Endodermal cell (in vitro differentiated cells): ENCODE results near the gene U2AF1L4. TPM values are rescaled to one million over a fixed set of nuclear protein-coding genes. Genes with fewer than 3 reads are reported as not detected.

Experiments used
- DNase-seq: peaks from one replicate; pipeline ENCODE4 v3.0.0-alpha.2; 2017
- H3K27ac ChIP-seq: 2 replicates; pipeline ENCODE4 v1.5.1; 2013; ENCODE audit warnings: mild to moderate bottlenecking, low read depth, low read length, moderate library complexity
- H3K27me3 ChIP-seq: 2 replicates; pipeline ENCODE4 v1.6.1; 2013; ENCODE audit warnings: mild to moderate bottlenecking, low read length, moderate library complexity; ENCODE audit not compliant: insufficient read depth, control insufficient read depth, poor library complexity, severe bottlenecking
- H3K36me3 ChIP-seq: 2 replicates; pipeline ENCODE4 v1.7.0; 2013; ENCODE audit warnings: mild to moderate bottlenecking, low read length, moderate library complexity; ENCODE audit not compliant: control insufficient read depth, insufficient read depth
- H3K4me1 ChIP-seq: one replicate; pipeline ENCODE4 v1.7.0; 2013; ENCODE audit warnings: low read length; ENCODE audit not compliant: control insufficient read depth, insufficient read depth
- H3K4me3 ChIP-seq: 2 replicates; pipeline ENCODE4 v1.5.1; 2013; ENCODE audit warnings: mild to moderate bottlenecking, low read length, moderate library complexity
- H3K9ac ChIP-seq: 2 replicates; pipeline ENCODE4 v1.6.1; 2013; ENCODE audit warnings: mild to moderate bottlenecking, low read length, moderate library complexity; ENCODE audit not compliant: poor library complexity, severe bottlenecking; ENCODE audit errors: extremely low read depth
- H3K9me3 ChIP-seq: 2 replicates; pipeline ENCODE4 v1.6.1; 2013; ENCODE audit warnings: mild to moderate bottlenecking, low read length, moderate library complexity; ENCODE audit not compliant: control insufficient read depth
- H3K27ac Mint-ChIP-seq: 2 replicates; pipeline ENCODE4 v1.8.0; 2020; ENCODE audit warnings: mixed read lengths
- H3K27me3 Mint-ChIP-seq: 2 replicates; pipeline ENCODE4 v1.8.0; 2021; ENCODE audit warnings: mild to moderate bottlenecking, mixed read lengths; ENCODE audit not compliant: insufficient read depth
- H3K36me3 Mint-ChIP-seq: 2 replicates; pipeline ENCODE4 v1.8.0; 2020; ENCODE audit warnings: low read depth, mixed read lengths
- H3K4me1 Mint-ChIP-seq: 2 replicates; pipeline ENCODE4 v1.8.0; 2020; ENCODE audit warnings: mixed read lengths
- H3K4me3 Mint-ChIP-seq: 2 replicates; pipeline ENCODE4 v1.8.0; 2020; ENCODE audit warnings: mild to moderate bottlenecking, moderate library complexity, mixed read lengths
- H3K9me3 Mint-ChIP-seq: 2 replicates; pipeline ENCODE4 v1.8.0; 2020; ENCODE audit warnings: mild to moderate bottlenecking, mixed read lengths
- CTCF ChIP-seq: fragments of 200-600 bp; sonication (generic); conservative IDR thresholded peaks from 2 replicates; pipeline ENCODE4 v1.5.0; 2021; ENCODE audit warnings: antibody characterized with exemption, mild to moderate bottlenecking
- WGBS, 2 experiments: methylation state at CpG; one replicate each; pipeline versions ENCODE4 v1.1.5 to v1.1.7; 2013; ENCODE audit warnings: missing lambda C conversion rate in 2 of 2, mixed read lengths in 1 of 2; ENCODE audit not compliant: insufficient coverage in 1 of 2, insufficient read length in 1 of 2; 5-methylcytosine and 5-hydroxymethylcytosine counted together
- total RNA-seq, 2 donors: library from RNA; stranded (reverse); fragmentation: NEBNext Ultra II Directional in 1 of 2; extraction: Animal tissue kit (Norgen Biotek cat#: 25700) in 1 of 2; gene quantifications; 2 replicates in 1 of 2; 3 replicates in 1 of 2; pipeline ENCODE4 v1.2.1, GENCODE V29; 2021

The U2AF1L4 gene
- total RNA-seq, 2 donors from 2014 or later, result 17.3 to 23.2 TPM

- 95 to 97% methylated on average over 8 of the region's 8 CpGs for WGBS, 2 experiments
- Mint-ChIP-seq H3K4me3 (no peak overlapping the region), H3K4me1 (no peaks in the 10 kb centered on the region), H3K9me3 (no peaks in the 10 kb centered on the region), H3K27ac (no peak overlapping the region), H3K27me3 (no peaks in the 10 kb centered on the region), H3K36me3 (peaks cover 69% of the 10 kb centered on the region)
- no peak overlapping the region for H3K9ac ChIP-seq
- TF ChIP-seq CTCF, result no peak
- H3K27ac ChIP-seq, result no peak overlapping the region
- H3K27me3 ChIP-seq, result no peaks in the 10 kb centered on the region
- H3K4me1 ChIP-seq, result no peaks in the 10 kb centered on the region
- H3K9me3 ChIP-seq, result no peaks in the 10 kb centered on the region
- DNase-seq, result no peak
- no peak overlapping the region for H3K4me3 ChIP-seq
- H3K36me3 ChIP-seq, result peaks cover 76% of the 10 kb centered on the region
Observed at GRCh38 chr19:35734273-35734672, 10.9 kb downstream of the U2AF1L4 start.

- H3K4me3 Mint-ChIP-seq, result no peak overlapping the region
- no peak overlapping the region for H3K27ac Mint-ChIP-seq
- no peak for DNase-seq
- TF ChIP-seq CTCF, result no peak
- no peaks in the 10 kb centered on the region for H3K27me3 Mint-ChIP-seq
- Histone ChIP-seq H3K36me3 (peaks cover 75% of the 10 kb centered on the region), H3K9me3 (no peaks in the 10 kb centered on the region), H3K27me3 (no peaks in the 10 kb centered on the region), H3K9ac (no peak overlapping the region), H3K4me3 (no peak overlapping the region), H3K27ac (no peak overlapping the region), H3K4me1 (no peaks in the 10 kb centered on the region)
- no peaks in the 10 kb centered on the region for H3K4me1 Mint-ChIP-seq
- WGBS, 2 experiments, result 97 to 98% methylated on average over 15 to 32 of the region's 35 CpGs
- no peaks in the 10 kb centered on the region for H3K9me3 Mint-ChIP-seq
- peaks cover 73% of the 10 kb centered on the region for H3K36me3 Mint-ChIP-seq
Observed at GRCh38 chr19:35733180-35734125, 11.8 kb downstream of the U2AF1L4 start.

- Histone ChIP-seq H3K27me3 (no peaks in the 10 kb centered on the region), H3K9me3 (no peaks in the 10 kb centered on the region), H3K9ac (no peak overlapping the region), H3K27ac (no peak overlapping the region), H3K36me3 (peaks cover 72% of the 10 kb centered on the region), H3K4me3 (no peak overlapping the region), H3K4me1 (no peaks in the 10 kb centered on the region)
- Mint-ChIP-seq H3K36me3 (peaks cover 73% of the 10 kb centered on the region), H3K27me3 (no peaks in the 10 kb centered on the region), H3K27ac (no peak overlapping the region), H3K4me1 (no peaks in the 10 kb centered on the region), H3K4me3 (no peak overlapping the region), H3K9me3 (no peaks in the 10 kb centered on the region)
- DNase-seq, result no peak
- 92 to 95% methylated on average over 13 to 24 of the region's 25 CpGs for WGBS, 2 experiments
- no peak for TF ChIP-seq CTCF
Observed at GRCh38 chr19:35732540-35733179, 12.6 kb downstream of the U2AF1L4 start.
